Ovary (tissue), 9 donors: Measurements from ENCODE around the gene SLC52A1. TPM values are rescaled to one million over a fixed set of nuclear protein-coding genes. Genes with fewer than 3 reads are reported as not detected.

ENCODE experiments used
- DNase-seq, 5 donors: peaks; one replicate each; pipeline ENCODE4 v3.0.0-alpha.2; 2019 to 2020
- H3K27ac ChIP-seq, 2 donors: fragments of 200-600 bp; one replicate each; pipeline versions ENCODE4 v1.5.1 to v1.8.0; 2019 to 2022
- H3K27me3 ChIP-seq: fragments of 200-600 bp; one replicate; pipeline ENCODE4 v1.8.0; 2022
- H3K36me3 ChIP-seq: fragments of 200-600 bp; sonication (generic); one replicate; pipeline ENCODE4 v1.5.1; 2019
- H3K4me1 ChIP-seq: one replicate; pipeline ENCODE4 v1.8.1; 2013; ENCODE audit warnings: mild to moderate bottlenecking, moderate library complexity; ENCODE audit not compliant: insufficient read depth
- H3K4me3 ChIP-seq: fragments of 200-600 bp; sonication (generic); one replicate; pipeline ENCODE4 v1.5.1; 2017
- H3K9me3 ChIP-seq, 2 donors: fragments of 200-600 bp in 1 of 2; sonication (generic) in 1 of 2; one replicate each; pipeline versions ENCODE4 v1.5.1 to v1.8.1; 2013 to 2019; ENCODE audit warnings: mild to moderate bottlenecking in 1 of 2, moderate library complexity in 1 of 2
- EP300 ChIP-seq: sonication (generic); formaldehyde crosslinking; IDR thresholded peaks from one replicate; pipeline ENCODE4 v1.6.1; 2017; ENCODE audit warnings: antibody characterized with exemption
- POLR2A ChIP-seq: fragments of 450-650 bp; IDR thresholded peaks from one replicate; pipeline ENCODE4 v1.6.1; 2017; ENCODE audit warnings: antibody characterized with exemption, mild to moderate bottlenecking, moderate library complexity
- WGBS, 3 donors: extraction: QIAGEN DNeasy Blood & Tissue Kit in 1 of 3; methylation state at CpG; one replicate each; pipeline versions ENCODE4 v1.1.5 to v1.1.7; 2013 to 2017; 5-methylcytosine and 5-hydroxymethylcytosine counted together
- intact Hi-C, 4 donors: fragments of 100-400 bp; cut with DNase I; formaldehyde crosslinking; loops; one replicate each; pipeline versions ENCODE4 v1.11.0 to v1.15.1; 2022 to 2023
- polyA plus RNA-seq, 2 donors: library from polyadenylated mRNA; stranded (reverse); fragments of 200-250 nt in 1 of 2; fragments of 350-450 nt in 1 of 2; fragmentation: Illumina TruSeq in 1 of 2; extraction: RNeasy Lipid Tissue Mini Kit (QIAGEN cat#74804) in 1 of 2; gene quantifications; one replicate each; pipeline ENCODE4 v1.2.3, GENCODE V29; 2013 to 2014
- total RNA-seq, 7 donors: library from RNA; depleted of rRNA in 2 of 7; stranded (reverse); fragments of >200 nt in 2 of 7; fragmentation: NEBNext Ultra II Directional in 3 of 7; extraction: Animal tissue kit (Norgen Biotek cat#: 25700) in 3 of 7; gene quantifications; one replicate each; pipeline versions ENCODE4 v1.1.0 to v1.2.4, GENCODE V29; 2016 to 2023
- TF ChIP-seq, protein P1 (sequence below), 3 donors: fragments of 450-650 bp in 2 of 3; fragments of 200-600 bp in 1 of 3; IDR thresholded peaks; one replicate each; pipeline versions ENCODE4 v1.5.1 to v1.8.0; 2016 to 2022; ENCODE audit warnings: antibody characterized with exemption in 3 of 3, mild to moderate bottlenecking in 1 of 3
- donor health status: DM: no; HTN: no; CAD: no; lungs with moderate emphysema.
- donor health status: DM: no; HTN: no; CAD: no.
- donor health status: Bipolar disorder and iron deficiency.
- donor health status: DM: yes; HTN: yes; CAD: no.
- donor health status: DM: no; HTN: no; CAD: no.
- donor health status: DM: yes; HTN: yes; CAD: no.

SLC52A1 gene
- total and polyA plus RNA-seq, 9 donors, result 0.08 to 1.0 (median 0.19) TPM; not detected in 5

DNA sequence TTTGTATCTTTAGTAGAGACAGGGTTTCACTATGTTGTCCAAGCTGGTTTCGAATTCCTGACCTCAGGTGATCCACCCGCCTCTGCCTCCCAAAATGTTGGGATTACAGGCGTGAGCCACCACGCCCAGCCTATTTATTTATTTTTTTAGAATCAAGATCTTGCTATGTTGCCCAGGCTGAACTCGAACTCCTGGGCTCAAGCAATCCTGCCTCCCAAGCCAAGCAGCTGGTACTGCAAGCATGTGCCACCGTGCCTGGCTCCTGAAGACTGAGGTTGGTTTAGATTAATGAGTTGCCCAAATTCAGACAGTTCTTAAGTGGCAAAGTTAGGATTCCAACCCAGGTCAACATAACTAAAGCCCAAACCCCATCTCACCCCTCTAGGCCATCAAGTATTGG is 7.9 kb downstream of the SLC52A1 start:
- intact Hi-C loops, result no loop called here

DNA sequence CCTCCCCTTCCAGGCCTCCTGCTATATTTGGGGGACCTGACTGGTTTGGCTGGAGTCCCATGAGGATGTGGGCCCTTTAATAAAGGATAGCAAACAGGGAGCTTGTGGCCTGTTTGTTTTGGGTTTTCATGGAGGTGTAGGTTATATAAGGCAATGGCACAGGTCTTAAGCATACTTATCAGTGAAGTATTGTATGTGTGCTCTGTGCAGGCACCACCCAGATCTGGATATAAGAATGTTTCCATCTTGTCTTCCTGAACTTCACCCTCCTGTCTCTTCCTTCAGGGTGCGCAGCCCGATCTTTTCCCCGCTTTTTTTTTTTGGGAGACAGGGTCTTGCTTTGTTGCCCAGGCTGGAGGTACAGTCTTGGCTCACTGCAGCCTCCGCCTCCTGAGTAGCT is 10.6 kb downstream of the SLC52A1 start:
- H3K36me3 ChIP-seq, result no peaks in the 10 kb centered on the region

More for the DNA sequence above, 7.9 kb downstream of the SLC52A1 start:
- Histone ChIP-seq H3K27me3 (no peaks in the 10 kb centered on the region), H3K4me3 (no peak overlapping the region), H3K27ac (no peak overlapping the region), H3K36me3 (no peaks in the 10 kb centered on the region), H3K4me1 (peaks cover 2% of the 10 kb centered on the region), H3K9me3 (no peaks in the 10 kb centered on the region)
- WGBS, 3 donors, result 77 to 91% (median 85%) methylated on average over 6 of the region's 6 CpGs
- no peak for DNase-seq
- TF ChIP-seq POLR2A, result no peak
- no peak for TF ChIP-seq EP300
- TF ChIP-seq, protein P1, sequence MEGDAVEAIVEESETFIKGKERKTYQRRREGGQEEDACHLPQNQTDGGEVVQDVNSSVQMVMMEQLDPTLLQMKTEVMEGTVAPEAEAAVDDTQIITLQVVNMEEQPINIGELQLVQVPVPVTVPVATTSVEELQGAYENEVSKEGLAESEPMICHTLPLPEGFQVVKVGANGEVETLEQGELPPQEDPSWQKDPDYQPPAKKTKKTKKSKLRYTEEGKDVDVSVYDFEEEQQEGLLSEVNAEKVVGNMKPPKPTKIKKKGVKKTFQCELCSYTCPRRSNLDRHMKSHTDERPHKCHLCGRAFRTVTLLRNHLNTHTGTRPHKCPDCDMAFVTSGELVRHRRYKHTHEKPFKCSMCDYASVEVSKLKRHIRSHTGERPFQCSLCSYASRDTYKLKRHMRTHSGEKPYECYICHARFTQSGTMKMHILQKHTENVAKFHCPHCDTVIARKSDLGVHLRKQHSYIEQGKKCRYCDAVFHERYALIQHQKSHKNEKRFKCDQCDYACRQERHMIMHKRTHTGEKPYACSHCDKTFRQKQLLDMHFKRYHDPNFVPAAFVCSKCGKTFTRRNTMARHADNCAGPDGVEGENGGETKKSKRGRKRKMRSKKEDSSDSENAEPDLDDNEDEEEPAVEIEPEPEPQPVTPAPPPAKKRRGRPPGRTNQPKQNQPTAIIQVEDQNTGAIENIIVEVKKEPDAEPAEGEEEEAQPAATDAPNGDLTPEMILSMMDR (IDR thresholded peaks at IDR 0.05), result no peak

DNA sequence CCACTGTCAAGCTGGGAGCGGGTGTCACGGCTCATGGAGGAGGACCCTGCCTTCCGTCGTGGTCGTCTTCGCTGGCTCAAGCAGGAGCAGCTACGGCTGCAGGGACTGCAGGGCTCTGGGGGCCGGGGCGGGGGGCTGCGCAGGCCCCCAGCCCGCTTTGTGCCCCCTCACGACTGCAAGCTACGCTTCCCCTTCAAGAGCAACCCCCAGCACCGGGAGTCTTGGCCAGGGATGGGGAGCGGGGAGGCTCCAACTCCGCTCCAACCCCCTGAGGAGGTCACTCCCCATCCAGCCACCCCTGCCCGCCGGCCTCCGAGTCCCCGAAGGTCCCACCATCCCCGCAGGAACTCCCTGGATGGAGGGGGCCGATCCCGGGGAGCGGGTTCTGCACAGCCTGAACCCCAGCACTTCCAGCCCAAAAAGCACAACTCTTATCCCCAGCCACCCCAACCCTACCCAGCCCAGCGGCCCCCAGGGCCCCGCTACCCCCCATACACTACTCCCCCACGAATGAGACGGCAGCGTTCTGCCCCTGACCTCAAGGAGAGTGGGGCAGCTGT is 11.6 kb downstream of the SLC52A1 start:
- H3K4me1 ChIP-seq, result no peaks in the 10 kb centered on the region
- no peak overlapping the region for H3K27ac ChIP-seq
- H3K36me3 ChIP-seq, result no peaks in the 10 kb centered on the region
- intact Hi-C loops, result no loop called here
- H3K9me3 ChIP-seq, result no peaks in the 10 kb centered on the region
- H3K27me3 ChIP-seq, result no peaks in the 10 kb centered on the region
- no peak overlapping the region for H3K4me3 ChIP-seq
- no peak for DNase-seq
- TF ChIP-seq, protein P1 (IDR thresholded peaks at IDR 0.05), result no peak
- no peak for TF ChIP-seq EP300
- TF ChIP-seq POLR2A, result no peak
- 82 to 85% (median 83%) methylated on average over 27 to 29 of the region's 29 CpGs for WGBS, 3 donors

More for the DNA sequence above, 10.6 kb downstream of the SLC52A1 start:
- H3K9me3 ChIP-seq, result no peaks in the 10 kb centered on the region
- H3K4me3 ChIP-seq, result no peak overlapping the region
- no peak for DNase-seq
- 94 to 97% (median 97%) methylated on average over 4 of the region's 4 CpGs for WGBS, 3 donors
- no peak for TF ChIP-seq POLR2A
- no peak for TF ChIP-seq EP300
- TF ChIP-seq, protein P1 (IDR thresholded peaks at IDR 0.05), result no peak
- H3K27ac ChIP-seq, result no peak overlapping the region
- no peaks in the 10 kb centered on the region for H3K27me3 ChIP-seq
- no peaks in the 10 kb centered on the region for H3K4me1 ChIP-seq
- intact Hi-C loops, result no loop called here

DNA sequence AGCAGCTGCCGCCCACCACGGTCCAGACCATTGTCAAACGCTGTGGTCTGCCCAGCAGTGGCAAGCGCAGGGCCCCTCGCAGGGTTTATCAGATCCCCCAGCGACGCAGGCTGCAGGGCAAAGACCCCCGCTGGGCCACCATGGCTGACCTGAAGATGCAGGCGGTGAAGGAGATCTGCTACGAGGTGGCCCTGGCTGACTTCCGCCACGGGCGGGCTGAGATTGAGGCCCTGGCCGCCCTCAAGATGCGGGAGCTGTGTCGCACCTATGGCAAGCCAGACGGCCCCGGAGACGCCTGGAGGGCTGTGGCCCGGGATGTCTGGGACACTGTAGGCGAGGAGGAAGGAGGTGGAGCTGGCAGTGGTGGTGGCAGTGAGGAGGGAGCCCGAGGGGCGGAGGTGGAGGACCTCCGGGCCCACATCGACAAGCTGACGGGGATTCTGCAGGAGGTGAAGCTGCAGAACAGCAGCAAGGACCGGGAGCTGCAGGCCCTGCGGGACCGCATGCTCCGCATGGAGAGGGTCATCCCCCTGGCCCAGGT is 13.0 kb downstream of the SLC52A1 start:
- 92 to 94% (median 93%) methylated on average over 29 to 30 of the region's 30 CpGs for WGBS, 3 donors
- Histone ChIP-seq H3K9me3 (no peaks in the 10 kb centered on the region), H3K27ac (no peak overlapping the region), H3K4me3 (no peak overlapping the region), H3K27me3 (no peaks in the 10 kb centered on the region), H3K36me3 (no peaks in the 10 kb centered on the region), H3K4me1 (no peaks in the 10 kb centered on the region)
- TF ChIP-seq EP300, result no peak
- intact Hi-C loops, result no loop called here
- DNase-seq, result no peak

DNA sequence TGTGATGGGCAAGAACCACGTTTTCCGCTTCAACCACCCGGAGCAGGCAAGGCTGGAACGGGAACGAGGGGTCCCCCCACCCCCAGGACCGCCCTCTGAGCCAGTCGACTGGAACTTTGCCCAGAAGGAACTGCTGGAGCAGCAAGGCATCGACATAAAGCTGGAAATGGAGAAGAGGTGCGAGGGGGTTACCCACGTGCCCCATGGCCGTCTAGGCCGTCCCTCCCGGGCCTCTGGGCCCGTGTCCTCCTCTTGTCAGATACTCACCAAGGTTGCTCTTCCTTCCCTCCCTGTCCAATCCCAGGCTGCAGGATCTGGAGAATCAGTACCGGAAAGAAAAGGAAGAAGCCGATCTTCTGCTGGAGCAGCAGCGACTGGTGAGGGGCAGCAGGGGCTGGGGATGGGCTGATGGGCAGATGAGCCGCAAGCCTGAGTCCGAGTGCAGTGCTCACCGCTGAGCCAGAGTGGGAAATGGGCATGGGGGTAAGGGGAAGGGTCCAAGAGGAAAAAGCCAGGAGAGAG is 14.7 kb downstream of the SLC52A1 start:
- no peak for DNase-seq
- H3K9me3 ChIP-seq, result no peaks in the 10 kb centered on the region
- intact Hi-C loops, result no loop called here
- no peak for TF ChIP-seq EP300
- no peak for TF ChIP-seq POLR2A
- TF ChIP-seq, protein P1 (IDR thresholded peaks at IDR 0.05), result no peak
- no peak overlapping the region for H3K4me3 ChIP-seq
- no peaks in the 10 kb centered on the region for H3K36me3 ChIP-seq
- WGBS, 3 donors, result 76 to 83% (median 78%) methylated on average over 20 of the region's 20 CpGs
- no peaks in the 10 kb centered on the region for H3K27me3 ChIP-seq
- H3K4me1 ChIP-seq, result no peaks in the 10 kb centered on the region
- no peak overlapping the region for H3K27ac ChIP-seq
